ENCODE measurements around the gene E2F1.
A peak's percentile ranks its signal among the peaks of the same experiment; 100 is the strongest.
"Not testable (repeated sequence)": the region's sequence is repeated elsewhere in the genome, so short reads cannot be mapped to it uniquely, and the experiment has no call there.

The E2F1 gene

DNA sequence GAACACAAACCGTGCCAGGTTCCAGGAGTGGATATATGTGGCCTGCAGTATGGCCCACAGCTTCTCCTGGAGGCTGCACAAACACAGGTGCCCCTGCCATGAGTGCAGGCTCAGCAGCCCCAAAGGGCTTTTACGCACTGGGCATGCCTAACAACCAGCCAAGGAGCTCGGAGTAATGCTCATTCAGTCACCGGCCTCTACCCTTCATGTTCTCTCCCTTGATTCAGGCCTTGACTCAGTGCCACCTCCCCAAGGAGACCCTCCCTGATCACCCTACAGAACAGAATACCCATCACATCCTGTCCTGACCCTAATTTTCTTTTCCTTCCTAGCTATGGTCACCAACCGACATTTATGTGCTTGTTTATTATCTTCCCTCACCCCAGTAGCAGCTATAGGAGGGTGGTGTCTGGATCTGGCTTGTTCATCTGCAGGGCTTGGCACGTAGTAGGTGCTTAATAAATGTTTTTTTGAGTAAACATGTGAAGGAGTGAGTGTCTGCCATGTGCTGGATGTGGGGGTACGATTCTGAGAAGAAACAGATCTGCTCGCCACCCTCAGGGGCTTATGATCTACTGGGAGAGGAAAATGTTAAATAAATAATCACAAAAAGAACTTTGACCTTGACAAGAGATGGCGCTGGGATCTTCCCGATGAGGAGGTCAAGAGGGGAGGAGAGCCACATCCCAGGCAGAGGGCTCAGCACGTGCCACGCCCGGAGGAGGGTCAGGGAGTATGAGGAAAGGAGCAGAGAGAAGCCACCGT lies 24.7 kb upstream of the E2F1 start:
- no peak for DNase-seq (ENCODE audit: low spot score)

DNA sequence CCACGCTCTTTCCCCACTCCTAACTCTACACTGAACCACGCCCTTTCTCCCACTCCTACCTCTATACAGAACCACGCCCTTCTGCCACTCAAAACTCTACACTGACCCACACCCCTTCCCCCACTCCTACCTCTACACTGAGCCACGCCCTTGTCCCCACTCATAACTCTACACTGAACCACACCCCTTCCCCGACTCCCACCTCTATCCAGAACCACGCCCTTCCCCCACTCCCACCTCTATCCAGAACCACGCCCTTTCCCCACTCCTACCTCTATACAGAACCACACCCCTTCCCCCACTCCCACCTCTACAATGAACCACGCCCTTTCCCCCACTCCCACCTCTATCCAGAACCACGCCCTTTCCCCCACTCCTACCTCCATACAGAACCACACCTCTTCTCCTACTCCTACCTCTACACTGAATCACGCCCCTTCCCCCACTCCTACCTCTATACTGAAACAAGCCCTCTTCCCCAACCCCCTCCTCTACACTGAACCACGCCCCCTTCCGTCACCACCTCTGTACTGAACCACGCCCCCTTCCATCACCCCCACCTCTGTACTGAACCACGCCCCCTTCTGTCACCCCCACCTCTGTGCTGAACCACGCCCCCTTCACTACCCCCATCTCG lies 23.8 kb upstream of the E2F1 start:
- no peak for DNase-seq (ENCODE audit: low spot score)

DNA sequence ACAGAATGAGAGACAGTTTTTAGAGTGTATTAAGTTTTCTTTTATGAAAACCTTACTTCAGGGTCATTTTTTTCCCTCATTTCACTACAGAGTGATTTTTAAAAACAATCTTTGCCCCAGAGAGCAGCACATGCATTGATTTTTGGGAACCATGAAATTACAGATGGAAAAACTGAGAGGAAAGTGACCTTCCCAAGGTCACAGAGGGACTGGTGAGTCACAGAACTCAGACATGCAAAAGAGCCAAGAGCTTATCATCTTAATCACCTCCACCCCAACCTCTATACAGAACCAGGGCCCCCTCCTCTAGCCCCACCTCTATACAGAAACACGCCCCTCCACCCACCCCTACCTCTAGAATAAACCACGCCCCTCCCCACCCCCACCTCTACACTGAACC lies 23.2 kb upstream of the E2F1 start:
- no peak for DNase-seq (ENCODE audit: low spot score)

DNA sequence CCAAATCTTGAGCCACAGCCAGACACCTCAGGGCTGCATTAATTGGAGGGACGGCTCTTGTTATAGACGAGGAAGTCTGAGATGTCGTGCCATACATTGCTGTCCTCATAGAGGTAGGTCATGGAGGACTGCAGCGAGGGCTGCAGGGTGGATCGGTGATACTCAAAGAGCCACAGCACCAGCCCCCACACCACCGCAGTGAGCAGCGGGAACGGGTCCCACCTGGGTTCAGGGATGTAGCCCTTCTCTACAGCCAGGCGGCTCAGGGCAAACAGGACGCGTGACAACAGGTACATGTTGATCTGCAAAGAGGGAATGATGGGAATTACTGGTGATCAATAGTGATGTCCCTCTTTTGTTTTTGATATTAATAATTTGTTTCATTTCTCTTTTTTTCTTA lies 21.5 kb upstream of the E2F1 start:
- DNase-seq (ENCODE audit: low spot score): no peak

DNA sequence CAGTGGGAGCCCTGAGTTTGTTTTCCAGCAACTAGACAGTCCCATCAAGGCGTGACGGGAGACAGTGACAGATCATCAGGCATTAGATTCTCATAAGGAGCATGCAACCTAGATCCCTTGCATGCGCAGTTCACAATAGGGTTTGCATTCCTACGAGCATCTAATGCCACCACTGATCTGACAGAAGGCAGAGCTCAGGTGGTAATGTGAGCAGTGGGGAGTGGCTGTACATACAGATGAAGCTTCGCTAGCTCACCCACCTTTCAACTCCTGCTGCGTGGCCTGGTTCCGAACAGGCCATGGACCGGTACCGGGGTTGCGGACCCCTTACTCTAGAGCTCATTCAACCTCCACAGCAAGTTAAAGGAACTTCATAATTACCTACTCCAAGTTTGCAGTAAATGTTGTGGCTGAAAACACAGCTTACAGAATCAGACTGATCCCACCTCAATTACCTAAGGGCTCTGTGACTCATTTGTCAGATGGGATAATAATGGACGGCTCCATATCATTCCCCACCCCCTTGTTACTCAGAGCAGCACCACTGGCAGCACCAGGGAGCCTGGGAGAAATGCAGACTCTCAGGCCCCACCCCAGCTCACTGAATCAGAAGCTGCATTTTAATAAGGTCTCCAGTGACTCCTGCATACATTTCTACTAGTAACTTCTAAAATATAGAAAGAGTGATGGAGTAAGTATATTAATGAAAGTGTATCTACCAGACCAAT lies 18.2 kb upstream of the E2F1 start:
- no peak for DNase-seq (ENCODE audit: low spot score)

DNA sequence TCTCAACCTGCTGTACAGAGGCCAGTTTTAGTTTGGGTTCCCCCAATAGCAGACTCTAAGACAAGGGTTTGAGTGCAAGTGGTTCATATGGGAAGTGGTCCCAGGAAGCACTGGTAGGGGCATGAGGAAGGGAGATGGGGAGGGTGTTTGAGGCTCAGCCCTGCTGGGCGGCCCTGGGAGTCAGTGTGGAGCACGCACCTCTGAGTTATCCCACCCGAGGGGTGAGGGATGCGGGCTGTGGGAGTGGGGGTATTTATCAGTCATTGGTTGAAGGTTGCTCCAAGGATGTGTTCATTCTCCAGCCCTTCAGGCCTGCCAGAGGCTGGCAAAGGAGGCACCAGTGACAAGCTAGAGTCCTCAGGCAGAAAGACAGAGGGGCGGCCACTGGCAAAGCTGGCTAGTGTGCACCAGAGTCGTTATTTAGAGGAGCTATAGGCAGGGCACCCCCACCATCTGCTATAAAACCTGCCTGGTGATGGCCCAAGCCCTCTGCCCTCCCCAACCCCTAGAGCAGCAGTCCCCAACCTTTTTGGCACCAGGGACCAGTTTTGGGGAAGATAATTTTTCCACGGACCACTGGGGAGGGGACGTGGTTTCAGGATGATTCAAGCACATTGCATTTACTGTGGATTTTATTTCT lies 17.4 kb upstream of the E2F1 start:
- no peak for DNase-seq (ENCODE audit: low spot score)

DNA sequence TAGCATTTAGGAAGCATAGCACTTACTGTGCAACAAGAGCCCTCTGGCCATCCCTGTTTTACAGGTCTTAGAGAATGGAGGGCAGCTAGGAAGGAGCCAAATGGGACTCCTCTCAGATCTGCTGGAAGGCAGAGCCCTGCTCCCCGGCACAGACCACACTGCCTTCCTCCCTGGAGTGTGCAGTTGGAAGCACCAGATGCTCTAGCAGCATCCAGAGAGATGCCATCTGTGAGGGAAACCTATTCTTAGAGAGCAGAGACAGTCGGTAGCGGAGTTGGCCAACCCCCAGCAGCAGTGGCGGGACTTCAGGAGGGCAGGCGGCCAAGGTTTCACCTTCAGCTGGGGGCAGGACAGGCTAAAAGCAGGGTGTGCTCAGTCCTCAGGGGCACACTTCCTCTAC lies 16.7 kb upstream of the E2F1 start:
- no peak for DNase-seq (ENCODE audit: low spot score)

DNA sequence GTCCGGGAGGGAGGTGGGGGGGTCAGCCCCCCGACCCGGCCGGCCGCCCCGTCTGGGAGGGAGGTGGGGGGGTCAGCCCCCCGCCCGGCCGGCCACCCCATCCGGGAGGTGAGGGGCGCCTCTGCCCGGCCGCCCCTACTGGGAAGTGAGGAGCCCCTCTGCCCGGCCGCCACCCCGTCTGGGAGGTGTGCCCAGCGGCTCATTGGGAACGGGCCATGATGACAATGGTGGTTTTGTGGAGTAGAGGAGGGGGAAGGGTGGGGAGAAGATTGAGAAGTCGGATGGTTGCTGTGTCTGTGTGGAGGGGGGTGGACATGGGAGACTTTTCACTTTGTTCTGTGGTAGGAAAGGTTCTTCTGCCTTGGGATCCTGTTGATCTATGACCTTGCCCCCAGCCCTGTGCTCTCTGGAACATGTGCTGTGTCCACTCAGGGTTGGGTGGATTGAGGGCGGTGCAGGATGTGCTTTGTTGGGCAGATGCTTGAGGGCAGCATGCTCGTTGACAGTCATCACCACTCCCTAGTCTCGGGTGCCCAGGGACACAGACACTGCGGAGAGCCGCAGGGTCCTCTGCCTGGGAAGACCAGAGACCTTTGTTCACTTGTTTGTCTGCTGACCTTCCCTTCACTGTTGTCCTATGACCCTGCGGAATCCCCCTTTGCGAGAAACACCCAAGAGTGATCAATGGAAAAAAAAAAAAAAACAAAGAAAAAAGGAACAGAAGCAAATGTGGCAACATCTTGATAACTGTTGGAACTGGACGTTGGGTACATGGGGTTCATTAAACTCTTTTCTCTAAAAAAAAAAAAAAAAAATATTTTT lies 15.7 kb upstream of the E2F1 start:
- no peak for DNase-seq (ENCODE audit: low spot score)

DNA sequence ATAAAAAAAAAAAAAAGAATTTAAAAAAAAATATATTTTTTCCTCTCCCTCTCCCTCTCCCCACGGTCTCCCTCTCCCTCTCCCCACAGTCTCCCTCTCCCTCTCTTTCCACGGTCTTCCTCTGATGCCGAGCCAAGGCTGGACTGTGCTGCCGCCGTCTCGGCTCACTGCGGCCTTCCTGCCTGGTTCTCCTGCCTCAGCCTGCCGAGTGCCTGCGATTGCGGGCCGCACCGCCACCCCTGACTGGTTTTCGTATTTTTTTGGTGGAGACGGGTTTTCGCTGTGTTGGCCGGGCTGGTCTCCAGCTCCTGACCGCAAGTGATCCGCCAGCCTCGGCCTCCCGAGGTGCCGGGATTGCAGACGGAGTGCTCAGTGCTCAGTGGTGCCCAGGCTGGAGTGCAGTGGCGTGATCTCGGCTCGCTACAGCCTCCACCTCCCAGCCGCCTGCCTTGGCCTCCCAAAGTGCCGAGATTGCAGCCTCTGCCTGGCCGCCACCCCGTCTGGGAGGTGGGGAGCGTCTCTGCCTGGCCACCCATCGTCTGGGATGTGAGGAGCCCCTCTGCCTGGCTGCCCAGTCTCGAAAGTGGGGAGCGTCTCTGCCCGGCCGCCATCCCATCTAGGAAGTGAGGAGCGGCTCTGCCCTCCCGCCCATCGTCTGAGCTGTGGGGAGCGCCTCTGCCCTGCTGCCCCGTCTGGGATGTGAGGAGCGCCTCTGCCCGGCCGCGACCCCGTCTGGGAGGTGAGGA lies 14.7 kb upstream of the E2F1 start:
- not testable (repeated sequence) for DNase-seq (ENCODE audit: low spot score)

DNA sequence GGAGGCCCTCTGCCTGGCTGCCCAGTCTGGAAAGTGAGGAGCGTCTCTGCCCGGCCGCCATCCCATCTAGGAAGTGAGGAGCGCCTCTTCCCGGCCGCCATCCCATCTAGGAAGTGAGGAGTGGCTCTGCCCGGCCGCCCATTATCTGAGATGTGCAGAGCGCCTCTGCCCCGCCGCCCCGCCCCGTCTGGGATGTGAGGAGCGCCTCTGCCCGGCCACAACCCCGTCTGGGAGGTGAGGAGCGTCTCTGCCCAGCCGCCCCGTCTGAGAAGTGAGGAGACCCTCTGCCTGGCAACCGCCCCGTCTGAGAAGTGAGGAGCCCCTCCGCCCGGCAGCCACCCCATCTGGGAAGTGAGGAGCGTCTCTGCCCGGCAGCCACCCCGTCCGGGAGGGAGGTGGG lies 12.8 kb upstream of the E2F1 start:
- not testable (repeated sequence) for DNase-seq (ENCODE audit: low spot score)

DNA sequence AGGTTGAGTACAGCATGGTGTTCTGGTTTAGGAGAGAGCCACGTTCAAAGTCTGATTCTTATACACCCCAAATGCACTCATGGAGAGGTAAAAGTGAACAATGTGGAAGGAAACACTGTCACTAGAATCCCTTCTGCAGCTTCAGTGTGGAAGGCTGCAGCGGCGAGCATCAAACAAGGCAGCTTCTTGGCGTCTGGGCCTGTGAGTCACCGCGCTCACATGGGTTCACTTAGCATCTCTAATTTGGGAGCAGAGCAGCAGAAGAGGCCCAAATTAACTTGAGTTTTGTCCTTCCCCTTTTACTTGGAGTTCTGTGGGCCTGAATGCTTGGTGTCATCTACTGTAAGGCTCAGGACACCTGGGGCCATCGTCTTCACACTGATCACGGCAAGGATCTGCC lies 10.9 kb upstream of the E2F1 start:
- peak; percentile 85 for DNase-seq (ENCODE audit: low spot score)

DNA sequence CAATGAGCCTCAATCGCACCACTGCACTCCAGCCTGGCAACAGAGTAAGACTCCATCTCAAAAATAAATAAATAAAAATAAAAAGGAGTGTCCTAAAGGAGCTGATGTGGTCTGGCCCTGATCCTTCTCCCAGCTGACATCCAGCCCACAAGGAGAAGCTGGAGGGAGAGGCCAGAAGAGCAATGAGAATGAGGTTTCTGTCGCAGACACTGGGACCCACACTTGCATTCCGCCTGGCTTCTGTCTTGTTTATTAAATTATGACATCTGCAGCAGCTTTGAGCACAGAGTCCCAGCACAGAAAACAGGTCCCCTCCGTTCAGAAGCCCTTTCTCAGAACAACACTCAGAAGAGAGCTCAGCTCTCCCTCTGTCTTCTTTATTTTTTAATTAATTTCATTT lies 10.3 kb upstream of the E2F1 start:
- DNase-seq (ENCODE audit: low spot score): no peak

DNA sequence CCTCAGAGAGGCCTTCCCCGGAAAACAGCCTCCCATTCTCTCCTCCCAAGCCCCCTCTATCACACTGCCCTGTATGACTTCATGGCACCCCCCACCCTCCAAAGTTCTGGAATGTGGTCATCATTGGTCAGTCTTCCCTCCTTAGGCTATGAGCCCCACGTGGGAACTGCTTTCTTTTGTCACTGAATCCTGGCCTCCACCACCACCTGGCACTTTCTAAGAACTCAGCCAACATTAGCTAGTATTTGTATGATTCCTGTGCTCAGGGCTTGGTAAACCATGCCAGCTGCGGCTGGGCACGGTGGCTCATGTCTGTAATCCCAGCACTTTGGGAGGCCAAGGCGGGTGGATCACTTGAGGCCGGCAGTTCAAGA lies 8.4 kb upstream of the E2F1 start:
- no peak for DNase-seq (ENCODE audit: low spot score)

DNA sequence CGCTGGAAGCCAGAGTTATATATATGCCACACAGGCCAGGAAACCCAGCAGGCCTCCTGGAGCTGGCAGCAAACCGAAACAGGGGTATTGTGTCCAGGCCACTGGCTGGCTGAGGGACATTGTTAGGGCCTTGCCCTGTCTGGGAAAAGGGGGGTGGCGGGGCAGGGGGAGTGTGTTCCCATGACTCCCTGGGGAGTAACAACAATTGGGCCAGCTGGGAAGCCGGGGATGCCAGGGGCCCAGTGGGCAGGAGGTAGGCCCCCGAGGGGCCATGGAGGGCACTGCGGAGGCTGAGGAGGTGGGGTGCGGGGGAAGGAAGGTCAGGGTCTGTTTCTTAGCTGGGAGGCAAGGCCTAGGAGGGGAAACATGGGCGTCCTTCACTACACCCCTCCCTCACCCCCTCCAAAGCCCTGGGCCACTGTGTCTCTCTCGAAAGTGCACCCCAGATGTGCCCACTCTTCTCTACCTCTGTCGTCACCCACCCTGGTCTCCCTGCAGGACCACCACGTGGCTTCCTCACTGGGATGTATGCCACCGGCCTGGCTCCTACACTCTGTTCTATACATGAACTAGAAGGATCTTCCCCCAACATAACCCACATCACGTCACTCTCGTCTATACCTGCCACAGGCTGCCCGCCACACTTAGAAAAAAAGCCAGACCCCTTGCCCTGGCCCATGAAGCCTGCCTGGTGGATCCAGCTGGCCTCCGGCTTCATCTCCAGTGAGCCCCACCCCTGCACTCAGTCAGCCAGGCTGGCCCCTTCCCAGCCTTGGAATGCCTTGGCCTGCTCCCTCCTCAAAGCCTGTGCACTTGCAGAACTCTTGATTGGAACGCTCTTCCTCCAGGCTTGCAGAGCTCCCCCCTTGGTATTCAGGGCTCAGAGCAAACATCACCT lies 7.8 kb upstream of the E2F1 start:
- no peak for DNase-seq (ENCODE audit: low spot score)

DNA sequence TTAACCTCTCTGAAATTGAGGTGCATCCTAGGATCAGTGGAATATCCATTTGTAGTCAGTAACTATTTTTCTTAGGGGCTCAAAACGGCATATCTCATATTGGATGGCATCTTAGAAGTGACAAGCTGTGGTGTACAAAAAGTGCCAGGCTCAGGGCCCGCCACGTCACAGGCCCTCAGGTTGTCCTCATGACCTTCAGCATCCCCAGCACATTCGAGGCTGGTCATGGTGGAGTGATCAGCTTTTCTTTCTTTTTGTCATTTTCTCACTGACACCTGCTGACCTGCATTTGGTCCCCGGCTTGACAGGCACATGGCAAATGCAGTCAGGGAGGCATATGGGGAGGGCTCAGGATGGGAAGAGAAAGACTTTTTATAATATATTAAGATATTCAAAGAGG lies 7.1 kb upstream of the E2F1 start:
- DNase-seq (ENCODE audit: low spot score): no peak

DNA sequence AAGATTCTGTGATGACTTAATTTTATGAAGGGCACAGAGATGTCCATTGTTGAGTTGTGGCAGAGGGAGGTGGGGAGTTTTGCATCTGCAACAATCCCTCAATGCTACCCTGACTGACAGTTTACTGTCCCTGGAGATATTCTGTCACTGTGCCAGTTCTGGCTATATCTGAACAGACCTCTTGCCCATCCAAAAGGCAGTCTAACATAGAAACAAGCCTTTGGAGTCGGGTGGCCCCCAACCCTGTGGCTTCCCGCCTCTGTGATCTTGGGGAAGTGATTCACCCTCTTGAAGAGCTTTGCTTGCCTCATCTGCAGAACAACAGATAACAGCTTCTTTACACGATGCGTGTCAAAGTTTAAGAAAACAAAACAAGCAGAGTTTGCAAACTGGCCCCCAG lies 3.8 kb upstream of the E2F1 start:
- no peak for DNase-seq (ENCODE audit: low spot score)

DNA sequence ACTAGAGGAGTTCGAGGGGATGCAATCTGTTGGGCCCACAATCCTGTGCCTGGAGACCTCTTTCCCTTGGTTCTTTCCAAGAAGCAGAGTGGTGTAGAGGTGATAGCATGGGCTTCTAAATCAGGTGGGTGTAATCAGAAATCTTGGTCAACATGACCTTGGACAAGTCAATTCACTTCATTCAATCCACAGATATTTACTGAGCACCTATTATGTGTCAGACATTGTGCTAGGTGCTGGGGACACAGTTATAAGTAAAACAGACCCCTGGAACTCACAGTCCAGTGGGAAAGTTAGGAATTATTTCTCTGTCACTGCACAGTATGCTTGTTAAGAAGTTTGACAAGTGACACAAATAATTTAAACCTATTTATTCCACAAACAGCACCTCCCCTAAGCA lies 3.3 kb upstream of the E2F1 start:
- DNase-seq (ENCODE audit: low spot score): no peak

DNA sequence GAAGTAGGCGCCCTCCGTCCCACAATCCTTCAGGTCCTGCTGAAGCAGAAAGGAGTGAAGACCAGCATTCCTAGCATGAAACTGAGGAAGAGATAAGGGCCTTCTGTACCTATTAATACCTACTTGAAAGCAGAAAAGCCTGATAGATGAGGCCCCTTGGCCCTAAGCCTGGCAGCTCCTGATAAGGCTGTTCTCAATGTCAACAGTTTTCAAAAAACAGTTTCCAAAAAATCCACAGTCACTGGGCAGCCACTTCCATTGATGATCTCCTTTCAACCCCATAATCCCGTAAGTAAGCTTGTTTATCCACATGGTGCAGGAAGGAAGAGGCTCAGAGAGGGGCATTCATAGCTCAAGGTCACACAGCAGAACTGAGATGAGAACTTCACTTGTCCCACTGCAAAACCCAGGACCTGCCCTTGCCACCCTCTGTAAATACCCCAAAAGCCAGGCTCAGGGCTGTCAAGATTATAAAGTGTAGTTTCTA lies 2.8 kb upstream of the E2F1 start:
- no peak for DNase-seq (ENCODE audit: low spot score)

DNA sequence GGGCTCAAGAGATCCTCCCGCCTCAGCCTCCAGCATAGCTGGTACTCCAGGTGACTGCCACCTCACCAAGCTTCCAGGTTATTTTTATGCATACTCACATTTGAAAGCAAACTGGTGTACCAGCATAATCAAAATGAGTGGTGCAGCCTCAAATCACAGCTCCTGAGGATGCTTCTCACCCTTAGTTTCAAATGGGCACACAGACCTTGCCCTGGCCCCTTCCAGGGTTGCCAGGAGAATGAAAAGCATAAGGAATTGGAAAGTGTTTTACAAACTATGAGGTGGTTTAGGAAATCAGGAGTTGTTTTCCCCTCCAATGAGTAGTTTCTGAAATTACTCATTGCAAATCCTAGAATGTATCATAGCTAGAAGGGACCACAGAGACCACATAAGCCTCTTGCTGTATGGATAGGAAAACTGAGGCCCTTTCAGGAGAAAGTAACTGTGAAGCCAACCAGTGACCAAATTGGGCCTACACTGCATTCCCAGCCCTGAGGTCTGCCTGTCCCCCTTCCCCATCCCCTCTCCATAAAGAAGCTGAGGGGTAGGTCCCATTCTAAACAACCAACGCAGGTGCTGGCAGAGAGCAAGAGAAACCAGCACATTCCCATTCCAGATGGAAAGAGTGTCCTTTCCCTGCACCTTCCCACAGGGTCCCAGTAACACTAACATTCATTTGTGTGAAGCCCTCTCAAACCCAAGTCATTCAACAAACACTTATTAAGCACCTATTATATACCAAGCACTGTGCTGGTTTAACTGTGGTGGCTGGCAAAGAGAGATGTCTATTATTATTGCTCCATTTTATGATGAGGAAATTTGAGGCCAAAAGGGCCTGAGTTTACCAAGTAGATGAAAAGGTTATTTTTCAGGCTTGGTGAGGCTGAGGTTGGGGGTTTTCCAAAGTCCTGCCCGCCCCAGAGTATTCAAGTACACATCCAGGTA lies 2.1 kb upstream of the E2F1 start:
- no peak for DNase-seq (ENCODE audit: low spot score)
